SK-N-MC (cell line): Measurements from ENCODE around the gene TCF3.

Experiments
- EZH2 ChIP-seq: fragments of 200-600 bp; sonication (generic); IDR thresholded peaks from one replicate; pipeline ENCODE4 v1.6.1; 2017; ENCODE audit warnings: antibody characterized with exemption
- FOXP2 ChIP-seq: optimal IDR thresholded peaks from 2 replicates; pipeline ENCODE3; 2011; ENCODE audit warnings: mild to moderate bottlenecking, moderate library complexity; ENCODE audit not compliant: insufficient read depth; ENCODE audit errors: extremely low read length, control extremely low read depth
- POLR2AphosphoS5 ChIP-seq: IDR thresholded peaks from 2 replicates; pipeline ENCODE4 v1.6.1; 2012; ENCODE audit warnings: mild to moderate bottlenecking, low read depth, low read length, borderline replicate concordance

GRCh38 chr19:1633269-1633826 lies 19.1 kb downstream of the TCF3 start:
- TF ChIP-seq EZH2 (no peak), POLR2AphosphoS5 (no peak), FOXP2 (no peak)
